Cerebellar nuclear complex (tissue), 1 donor: Measurements from ENCODE around the gene CAV3.

Experiments
- DNase-seq, 2 experiments: peaks; one replicate each; lab custom pipeline; 2025; lab: John Stamatoyannopoulos, UW

Gene CAV3

GRCh38 chr3:8736436-8736835 is 2.8 kb downstream of the CAV3 start:
- no peak for DNase-seq

GRCh38 chr3:8737301-8737700 is 3.7 kb downstream of the CAV3 start:
- no peak for DNase-seq

GRCh38 chr3:8737823-8738222 is 4.2 kb downstream of the CAV3 start:
- DNase-seq: no peak

- DNase-seq: no peak
Observed at GRCh38 chr3:8738639-8739038, 5.0 kb downstream of the CAV3 start.

- no peak for DNase-seq
Observed at GRCh38 chr3:8739757-8740504, 6.3 kb downstream of the CAV3 start.

- DNase-seq: no peak
Observed at GRCh38 chr3:8741581-8742261, 8.1 kb downstream of the CAV3 start.

GRCh38 chr3:8743021-8743601 is 9.5 kb downstream of the CAV3 start:
- DNase-seq: no peak

GRCh38 chr3:8743911-8744310 is 10.3 kb downstream of the CAV3 start:
- DNase-seq: no peak

GRCh38 chr3:8745619-8746370 is 12.2 kb downstream of the CAV3 start:
- DNase-seq: no peak

GRCh38 chr3:8746780-8747345 is 13.3 kb downstream of the CAV3 start:
- DNase-seq: no peak

- no peak for DNase-seq
Observed at GRCh38 chr3:8749316-8749715, 15.7 kb downstream of the CAV3 start.

- DNase-seq: no peak
Observed at GRCh38 chr3:8752832-8753231, 19.2 kb downstream of the CAV3 start.

GRCh38 chr3:8755097-8755496 is 21.5 kb downstream of the CAV3 start:
- no peak for DNase-seq

- DNase-seq: no peak
Observed at GRCh38 chr3:8755564-8756237, 22.1 kb downstream of the CAV3 start.

GRCh38 chr3:8756671-8757070 is 23.1 kb downstream of the CAV3 start:
- DNase-seq: no peak

- no peak for DNase-seq
Observed at GRCh38 chr3:8757551-8758518, 24.2 kb downstream of the CAV3 start.

- DNase-seq: no peak
Observed at GRCh38 chr3:8759038-8759707, 25.6 kb downstream of the CAV3 start.

GRCh38 chr3:8760091-8760490 is 26.5 kb downstream of the CAV3 start:
- DNase-seq: no peak

- no peak for DNase-seq
Observed at GRCh38 chr3:8760506-8760905, 26.9 kb downstream of the CAV3 start.

GRCh38 chr3:8761866-8762265 is 28.3 kb downstream of the CAV3 start:
- no peak for DNase-seq
